ENCODE data around the gene IL3. TPM values are rescaled to one million over a fixed set of nuclear protein-coding genes. Genes with fewer than 3 reads are reported as not detected.

IL3 gene
- total and polyA plus RNA-seq, 2 experiments from 2014 or later: not detected

DNA sequence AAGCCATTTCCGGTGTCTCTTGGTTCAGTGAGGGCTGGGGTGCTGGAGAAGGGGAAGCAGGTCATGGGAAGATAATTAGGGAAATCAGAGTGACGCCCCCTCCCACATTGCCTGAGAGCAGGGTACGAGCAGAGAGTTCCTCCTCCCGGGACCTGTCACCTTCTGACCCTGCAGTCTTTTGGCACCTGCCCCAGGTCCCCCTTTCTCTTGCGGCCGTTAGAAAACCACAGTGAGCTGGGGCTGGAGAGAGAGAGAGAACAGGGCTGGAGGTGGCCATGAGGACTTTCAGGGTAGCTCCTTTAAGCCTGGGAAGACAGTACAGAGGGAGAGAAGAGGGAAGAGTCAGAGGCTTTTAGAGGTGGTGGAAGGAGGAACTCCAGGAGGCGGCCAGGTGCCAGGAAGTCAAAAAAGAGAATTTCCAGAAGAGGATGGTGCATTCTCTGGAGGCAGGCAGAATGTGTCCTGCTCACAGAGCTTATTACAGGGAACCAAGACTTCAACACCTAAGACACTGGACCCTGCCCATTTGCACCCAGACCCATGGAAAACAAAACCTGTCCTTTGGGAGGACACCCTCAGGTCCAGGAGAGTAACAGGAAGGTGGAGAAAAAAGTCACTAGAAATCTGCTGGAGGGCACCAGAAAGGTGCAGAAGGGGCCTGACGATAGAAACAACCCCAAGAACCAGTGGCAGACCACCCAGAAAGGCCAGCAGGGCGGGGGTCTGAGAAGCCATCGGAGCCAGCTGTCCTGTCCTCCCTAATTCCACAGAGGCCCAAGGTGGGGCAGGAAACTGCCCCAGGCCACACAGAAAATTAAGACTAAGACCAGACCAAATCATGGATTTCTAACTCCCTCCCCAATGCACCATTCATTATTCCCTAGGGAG lies 42.5 kb upstream of the IL3 start:
- Mint-ChIP-seq H3K4me1 (peaks cover 9% of the 10 kb centered on the region), H3K27me3 (ENCODE audit: insufficient read depth, low read depth, poor library complexity) (peaks cover 4% of the 10 kb centered on the region), H3K9me3 (no peaks in the 10 kb centered on the region; the same call in 2 of the 3 replicates), H3K36me3 (ENCODE audit: low read depth) (no peaks in the 10 kb centered on the region), H3K4me3 (no peak overlapping the region), H3K27ac (no peak overlapping the region)
- H2AFZ ChIP-seq: no peak overlapping the region
- H3K79me2 ChIP-seq (replicated peaks; ENCODE audit: insufficient read depth): no peaks in the 10 kb centered on the region
- H3F3A ChIP-seq (replicated peaks; ENCODE audit: low read depth): no peaks in the 10 kb centered on the region
- no peak overlapping the region for H3K4me3 ChIP-seq
- H3K27ac ChIP-seq (ENCODE audit: low read depth): no peak overlapping the region
- H3K36me3 ChIP-seq (ENCODE audit: insufficient read depth): no peaks in the 10 kb centered on the region
- 0 out of 2 replicates have a peak, but pooled peaks cover 2% of the 10 kb centered on the region for H3K9me2 ChIP-seq (ENCODE audit: insufficient read depth)
- H3K4me1 ChIP-seq (ENCODE audit: insufficient read depth): no peaks in the 10 kb centered on the region
- no peak overlapping the region for H3K4me2 ChIP-seq
- no peaks in the 10 kb centered on the region for H3K27me3 ChIP-seq (ENCODE audit: insufficient read depth)
- H4K20me1 ChIP-seq (replicated peaks; ENCODE audit: insufficient read depth): no peaks in the 10 kb centered on the region
- DNase-seq (ENCODE audit: low spot score): no peak
- TF ChIP-seq, protein P1, sequence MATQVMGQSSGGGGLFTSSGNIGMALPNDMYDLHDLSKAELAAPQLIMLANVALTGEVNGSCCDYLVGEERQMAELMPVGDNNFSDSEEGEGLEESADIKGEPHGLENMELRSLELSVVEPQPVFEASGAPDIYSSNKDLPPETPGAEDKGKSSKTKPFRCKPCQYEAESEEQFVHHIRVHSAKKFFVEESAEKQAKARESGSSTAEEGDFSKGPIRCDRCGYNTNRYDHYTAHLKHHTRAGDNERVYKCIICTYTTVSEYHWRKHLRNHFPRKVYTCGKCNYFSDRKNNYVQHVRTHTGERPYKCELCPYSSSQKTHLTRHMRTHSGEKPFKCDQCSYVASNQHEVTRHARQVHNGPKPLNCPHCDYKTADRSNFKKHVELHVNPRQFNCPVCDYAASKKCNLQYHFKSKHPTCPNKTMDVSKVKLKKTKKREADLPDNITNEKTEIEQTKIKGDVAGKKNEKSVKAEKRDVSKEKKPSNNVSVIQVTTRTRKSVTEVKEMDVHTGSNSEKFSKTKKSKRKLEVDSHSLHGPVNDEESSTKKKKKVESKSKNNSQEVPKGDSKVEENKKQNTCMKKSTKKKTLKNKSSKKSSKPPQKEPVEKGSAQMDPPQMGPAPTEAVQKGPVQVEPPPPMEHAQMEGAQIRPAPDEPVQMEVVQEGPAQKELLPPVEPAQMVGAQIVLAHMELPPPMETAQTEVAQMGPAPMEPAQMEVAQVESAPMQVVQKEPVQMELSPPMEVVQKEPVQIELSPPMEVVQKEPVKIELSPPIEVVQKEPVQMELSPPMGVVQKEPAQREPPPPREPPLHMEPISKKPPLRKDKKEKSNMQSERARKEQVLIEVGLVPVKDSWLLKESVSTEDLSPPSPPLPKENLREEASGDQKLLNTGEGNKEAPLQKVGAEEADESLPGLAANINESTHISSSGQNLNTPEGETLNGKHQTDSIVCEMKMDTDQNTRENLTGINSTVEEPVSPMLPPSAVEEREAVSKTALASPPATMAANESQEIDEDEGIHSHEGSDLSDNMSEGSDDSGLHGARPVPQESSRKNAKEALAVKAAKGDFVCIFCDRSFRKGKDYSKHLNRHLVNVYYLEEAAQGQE (IDR thresholded peaks at IDR 0.05; ENCODE audit: unreplicated experiment): no peak
- TF ChIP-seq, protein P2, sequence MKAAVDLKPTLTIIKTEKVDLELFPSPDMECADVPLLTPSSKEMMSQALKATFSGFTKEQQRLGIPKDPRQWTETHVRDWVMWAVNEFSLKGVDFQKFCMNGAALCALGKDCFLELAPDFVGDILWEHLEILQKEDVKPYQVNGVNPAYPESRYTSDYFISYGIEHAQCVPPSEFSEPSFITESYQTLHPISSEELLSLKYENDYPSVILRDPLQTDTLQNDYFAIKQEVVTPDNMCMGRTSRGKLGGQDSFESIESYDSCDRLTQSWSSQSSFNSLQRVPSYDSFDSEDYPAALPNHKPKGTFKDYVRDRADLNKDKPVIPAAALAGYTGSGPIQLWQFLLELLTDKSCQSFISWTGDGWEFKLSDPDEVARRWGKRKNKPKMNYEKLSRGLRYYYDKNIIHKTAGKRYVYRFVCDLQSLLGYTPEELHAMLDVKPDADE (IDR thresholded peaks at IDR 0.05): no peak
- TF ChIP-seq POLR2AphosphoS5 (IDR thresholded peaks at IDR 0.05; ENCODE audit: low read depth): no peak
- no peak for TF ChIP-seq JUNB (IDR thresholded peaks at IDR 0.05; ENCODE audit: unreplicated experiment)
- no peak for TF ChIP-seq STAT1 (IDR thresholded peaks at IDR 0.05; ENCODE audit: unreplicated experiment)
- TF ChIP-seq ZNF114 (CRISPR knock-in tag; IDR thresholded peaks at IDR 0.05): no peak
- TF ChIP-seq NANOG (IDR thresholded peaks at IDR 0.05; ENCODE audit: borderline replicate concordance): no peak
- TF ChIP-seq, protein P3, sequence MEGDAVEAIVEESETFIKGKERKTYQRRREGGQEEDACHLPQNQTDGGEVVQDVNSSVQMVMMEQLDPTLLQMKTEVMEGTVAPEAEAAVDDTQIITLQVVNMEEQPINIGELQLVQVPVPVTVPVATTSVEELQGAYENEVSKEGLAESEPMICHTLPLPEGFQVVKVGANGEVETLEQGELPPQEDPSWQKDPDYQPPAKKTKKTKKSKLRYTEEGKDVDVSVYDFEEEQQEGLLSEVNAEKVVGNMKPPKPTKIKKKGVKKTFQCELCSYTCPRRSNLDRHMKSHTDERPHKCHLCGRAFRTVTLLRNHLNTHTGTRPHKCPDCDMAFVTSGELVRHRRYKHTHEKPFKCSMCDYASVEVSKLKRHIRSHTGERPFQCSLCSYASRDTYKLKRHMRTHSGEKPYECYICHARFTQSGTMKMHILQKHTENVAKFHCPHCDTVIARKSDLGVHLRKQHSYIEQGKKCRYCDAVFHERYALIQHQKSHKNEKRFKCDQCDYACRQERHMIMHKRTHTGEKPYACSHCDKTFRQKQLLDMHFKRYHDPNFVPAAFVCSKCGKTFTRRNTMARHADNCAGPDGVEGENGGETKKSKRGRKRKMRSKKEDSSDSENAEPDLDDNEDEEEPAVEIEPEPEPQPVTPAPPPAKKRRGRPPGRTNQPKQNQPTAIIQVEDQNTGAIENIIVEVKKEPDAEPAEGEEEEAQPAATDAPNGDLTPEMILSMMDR (conservative IDR thresholded peaks at IDR 0.05; ENCODE audit: low read depth in 2 of 2): no peak
- no peak for TF ChIP-seq EZH2phosphoT487 (IDR thresholded peaks at IDR 0.05; ENCODE audit: unreplicated experiment)
- no peak for ATAC-seq

Data from GM23338 (cell line).